Retinal pigment epithelial cell (primary cell): Measurements from ENCODE around the gene UROC1.

Experiments used
- DNase-seq: peaks from one replicate; pipeline ENCODE4 v3.0.0-alpha.2; 2010; ENCODE audit warnings: low read depth
- H3K4me3 ChIP-seq: 2 replicates; pipeline ENCODE4 v1.5.1; 2011; ENCODE audit warnings: mild to moderate bottlenecking, low read length, control low read depth, moderate library complexity
- CTCF ChIP-seq: conservative IDR thresholded peaks from 2 replicates; pipeline ENCODE4 v1.5.1; 2011; ENCODE audit warnings: low read depth, low read length, control low read depth, inconsistent platforms

The UROC1 gene

GRCh38 chr3:126447456-126448106 lies 70.0 kb downstream of the UROC1 start:
- TF ChIP-seq CTCF, result no peak
- H3K4me3 ChIP-seq, result no peak overlapping the region
- no peak for DNase-seq

GRCh38 chr3:126446791-126447190 lies 70.8 kb downstream of the UROC1 start:
- no peak overlapping the region for H3K4me3 ChIP-seq
- TF ChIP-seq CTCF, result no peak
- no peak for DNase-seq

- no peak for TF ChIP-seq CTCF
- H3K4me3 ChIP-seq, result no peak overlapping the region
- no peak for DNase-seq
Measured at GRCh38 chr3:126446301-126446700, 71.3 kb downstream of the UROC1 start.

GRCh38 chr3:126445506-126445905 lies 72.1 kb downstream of the UROC1 start:
- TF ChIP-seq CTCF, result no peak
- no peak for DNase-seq
- H3K4me3 ChIP-seq, result no peak overlapping the region

- H3K4me3 ChIP-seq, result no peak overlapping the region
- no peak for DNase-seq
- TF ChIP-seq CTCF, result no peak
Measured at GRCh38 chr3:126442856-126443242, 74.7 kb downstream of the UROC1 start.

- no peak overlapping the region for H3K4me3 ChIP-seq
- TF ChIP-seq CTCF, result no peak
- no peak for DNase-seq
Measured at GRCh38 chr3:126442094-126442855, 75.3 kb downstream of the UROC1 start.
